ENCODE data around the gene CEP41. TPM values are rescaled to one million over a fixed set of nuclear protein-coding genes. Genes with fewer than 3 reads are reported as not detected.

Gene CEP41
- total RNA-seq, 4 donors from 2014 or later, result 1.6 to 6.6 (median 3.0) TPM

- peak overlapping the region; percentile 72 for H3K4me3 ChIP-seq (ENCODE audit: low read depth, poor library complexity, severe bottlenecking)
- 26 to 29% methylated on average over 9 of the region's 9 CpGs for WGBS, 2 donors
- no peak for DNase-seq (ENCODE audit: low spot score in 2 of 2)
- no peak for TF ChIP-seq CTCF (IDR thresholded peaks at IDR 0.05)
- TF ChIP-seq POLR2A (IDR thresholded peaks at IDR 0.05), result no peak
- intact Hi-C loops (cut with DNase I; ENCODE audit: low total_unique reads), result no loop called here
Measured at GRCh38 chr7:130441408-130441869, 623 bp upstream of the CEP41 start.

GRCh38 chr7:130436253-130436652, 4.6 kb downstream of the CEP41 start:
- intact Hi-C loops (cut with DNase I; ENCODE audit: low total_unique reads), result no loop called here
- no peak for TF ChIP-seq CTCF (IDR thresholded peaks at IDR 0.05)
- no peak for TF ChIP-seq POLR2A (IDR thresholded peaks at IDR 0.05)
- DNase-seq (ENCODE audit: low spot score in 2 of 2), result no peak
- 76 to 84% methylated on average over 1 of the region's 1 CpG for WGBS, 2 donors
- H3K4me3 ChIP-seq (ENCODE audit: low read depth, poor library complexity, severe bottlenecking), result no peak overlapping the region

- intact Hi-C loops (cut with DNase I; ENCODE audit: low total_unique reads), result no loop called here
- 33 to 38% methylated on average over 2 of the region's 2 CpGs for WGBS, 2 donors
- DNase-seq (ENCODE audit: low spot score in 2 of 2), result no peak
- H3K4me3 ChIP-seq (ENCODE audit: low read depth, poor library complexity, severe bottlenecking), result no peak overlapping the region
- TF ChIP-seq CTCF (IDR thresholded peaks at IDR 0.05) (no peak), POLR2A (IDR thresholded peaks at IDR 0.05) (no peak)
Measured at GRCh38 chr7:130435311-130435854, 5.4 kb downstream of the CEP41 start.

- no peak for TF ChIP-seq CTCF (IDR thresholded peaks at IDR 0.05)
- no peak for TF ChIP-seq POLR2A (IDR thresholded peaks at IDR 0.05)
- no peak for DNase-seq (ENCODE audit: low spot score in 2 of 2)
- WGBS, 2 donors, result 92 to 97% methylated on average over 1 of the region's 1 CpG
- intact Hi-C loops (cut with DNase I; ENCODE audit: low total_unique reads), result no loop called here
- no peak overlapping the region for H3K4me3 ChIP-seq (ENCODE audit: low read depth, poor library complexity, severe bottlenecking)
Measured at GRCh38 chr7:130433301-130433700, 7.5 kb downstream of the CEP41 start.

- TF ChIP-seq CTCF (IDR thresholded peaks at IDR 0.05) (no peak), POLR2A (IDR thresholded peaks at IDR 0.05) (no peak)
- H3K4me3 ChIP-seq (ENCODE audit: low read depth, poor library complexity, severe bottlenecking), result no peak overlapping the region
- intact Hi-C loops (cut with DNase I; ENCODE audit: low total_unique reads), result no loop called here
- 79 to 84% methylated on average over 3 of the region's 3 CpGs for WGBS, 2 donors
- no peak for DNase-seq (ENCODE audit: low spot score in 2 of 2)
Measured at GRCh38 chr7:130432886-130433285, 7.9 kb downstream of the CEP41 start.

All from lower leg skin (tissue), 4 donors.